Cardiac septum (tissue), 1 donor: ENCODE measurements around the gene GLT1D1. TPM values are rescaled to one million over a fixed set of nuclear protein-coding genes. Genes with fewer than 3 reads are reported as not detected.
"Not testable (repeated sequence)": the region's sequence is repeated elsewhere in the genome, so short reads cannot be mapped to it uniquely, and the experiment has no call there.

Source experiments
- DNase-seq: peaks from one replicate; pipeline ENCODE4 v3.0.0-alpha.2; 2020; ENCODE audit warnings: low spot score
- intact Hi-C: fragments of 100-400 bp; cut with DNase I; formaldehyde crosslinking; loops from one replicate; pipeline ENCODE4 v1.14.0; 2022
- total RNA-seq: library from RNA; stranded (reverse); fragmentation: NEBNext Ultra II Directional; extraction: Animal tissue kit (Norgen Biotek cat#: 25700); gene quantifications from one replicate; pipeline ENCODE4 v1.2.1, GENCODE V29; 2021
- donor health status: DM: no; HTN: no; CAD: no.

Gene GLT1D1
- total RNA-seq, 1 donor from 2014 or later, result 1.1 TPM

GRCh38 chr12:128850400-128850799, 2.9 kb upstream of the GLT1D1 start:
- no peak for DNase-seq
- intact Hi-C loops, result no loop called here

- intact Hi-C loops, DNase-seq: not testable (repeated sequence)
Measured at GRCh38 chr12:128851429-128851828, 1.8 kb upstream of the GLT1D1 start.

- DNase-seq, result no peak
- intact Hi-C loops, result no loop called here
Measured at GRCh38 chr12:128852026-128852698, 1.1 kb upstream of the GLT1D1 start.

GRCh38 chr12:128853600-128854197, 421 bp downstream of the GLT1D1 start:
- no peak for DNase-seq
- intact Hi-C loops, result no loop called here

- intact Hi-C loops, result no loop called here
- DNase-seq, result no peak
Measured at GRCh38 chr12:128856035-128856790, 2.9 kb downstream of the GLT1D1 start.

- intact Hi-C loops, result no loop called here
- no peak for DNase-seq
Measured at GRCh38 chr12:128856791-128857078, 3.5 kb downstream of the GLT1D1 start.

- no peak for DNase-seq
- intact Hi-C loops, result no loop called here
Measured at GRCh38 chr12:128857133-128857763, 4.0 kb downstream of the GLT1D1 start.

GRCh38 chr12:128859311-128859710, 6.0 kb downstream of the GLT1D1 start:
- no peak for DNase-seq
- intact Hi-C loops, result no loop called here

- intact Hi-C loops, result no loop called here
- DNase-seq, result no peak
Measured at GRCh38 chr12:128861226-128862016, 8.1 kb downstream of the GLT1D1 start.

- DNase-seq, result no peak
- intact Hi-C loops, result no loop called here
Measured at GRCh38 chr12:128863957-128864356, 10.7 kb downstream of the GLT1D1 start.

GRCh38 chr12:128864516-128865186, 11.4 kb downstream of the GLT1D1 start:
- DNase-seq, result no peak
- intact Hi-C loops, result no loop called here

GRCh38 chr12:128867466-128867865, 14.2 kb downstream of the GLT1D1 start:
- intact Hi-C loops, result no loop called here
- DNase-seq, result no peak

GRCh38 chr12:128871516-128871892, 18.2 kb downstream of the GLT1D1 start:
- intact Hi-C loops, result no loop called here
- DNase-seq, result no peak

- no peak for DNase-seq
- intact Hi-C loops, result no loop called here
Measured at GRCh38 chr12:128872303-128872702, 19.0 kb downstream of the GLT1D1 start.

- intact Hi-C loops, result no loop called here
- DNase-seq, result no peak
Measured at GRCh38 chr12:128876559-128876958, 23.3 kb downstream of the GLT1D1 start.

GRCh38 chr12:128879898-128880764, 26.9 kb downstream of the GLT1D1 start:
- DNase-seq, result no peak
- intact Hi-C loops, result no loop called here

- DNase-seq, result no peak
- intact Hi-C loops, result no loop called here
Measured at GRCh38 chr12:128891856-128892255, 38.6 kb downstream of the GLT1D1 start.

GRCh38 chr12:128903236-128903635, 50.0 kb downstream of the GLT1D1 start:
- intact Hi-C loops, result no loop called here

More at GRCh38 chr12:128903236-128903635, 50.0 kb downstream of the GLT1D1 start:
- no peak for DNase-seq
